ENCODE results near the gene PXDN.
"Not testable (repeated sequence)": the region's sequence is repeated elsewhere in the genome, so short reads cannot be mapped to it uniquely, and the experiment has no call there.

The PXDN gene

GRCh38 chr2:1731963-1732768, 12.1 kb downstream of the PXDN start:
- H3K9me3 Mint-ChIP-seq, result peaks cover 8% of the 10 kb centered on the region
- no peaks in the 10 kb centered on the region for H3K4me1 Mint-ChIP-seq (ENCODE audit: low read depth)
- no peak overlapping the region for H3K4me3 Mint-ChIP-seq
- H3K27me3 Mint-ChIP-seq, result no peaks in the 10 kb centered on the region
- H3K27ac Mint-ChIP-seq, result no peak overlapping the region
- no peaks in the 10 kb centered on the region for H3K36me3 Mint-ChIP-seq (ENCODE audit: low read depth)
- intact Hi-C loops (cut with micrococcal nuclease), result no loop called here

GRCh38 chr2:1731447-1731962, 12.8 kb downstream of the PXDN start:
- Mint-ChIP-seq H3K27ac (no peak overlapping the region), H3K9me3 (peaks cover 8% of the 10 kb centered on the region), H3K4me3 (no peak overlapping the region), H3K27me3 (no peaks in the 10 kb centered on the region), H3K36me3 (ENCODE audit: low read depth) (no peaks in the 10 kb centered on the region), H3K4me1 (ENCODE audit: low read depth) (no peaks in the 10 kb centered on the region)
- intact Hi-C loops (cut with micrococcal nuclease), result no loop called here

- intact Hi-C loops (cut with micrococcal nuclease), result no loop called here
- Mint-ChIP-seq H3K36me3 (ENCODE audit: low read depth) (no peaks in the 10 kb centered on the region), H3K27me3 (no peaks in the 10 kb centered on the region), H3K9me3 (peaks cover 7% of the 10 kb centered on the region), H3K27ac (no peak overlapping the region), H3K4me1 (ENCODE audit: low read depth) (no peaks in the 10 kb centered on the region), H3K4me3 (no peak overlapping the region)
These were observed 14.0 kb downstream of the PXDN start for GRCh38 chr2:1730015-1730927.

DNA sequence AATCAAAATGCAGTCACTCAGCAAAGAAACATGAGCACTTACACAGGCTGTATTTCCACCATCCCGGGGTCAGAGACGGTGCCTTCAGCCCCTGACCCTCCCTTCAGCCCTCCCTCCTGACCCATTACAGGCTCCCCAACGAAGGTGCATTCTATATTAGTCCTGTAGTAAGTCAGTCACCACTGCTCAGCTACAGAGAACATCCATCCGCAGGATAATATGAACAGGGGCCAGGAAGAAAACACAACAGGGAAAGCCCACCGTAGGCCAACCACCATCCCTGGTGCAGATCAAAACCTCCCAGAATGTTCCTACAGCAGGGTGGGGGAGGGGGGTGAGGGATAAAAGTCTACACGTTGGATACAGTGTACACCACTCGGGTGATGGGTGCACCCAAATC, 15.1 kb downstream of the PXDN start:
- H3K4me1 Mint-ChIP-seq (ENCODE audit: low read depth), result no peaks in the 10 kb centered on the region
- no peaks in the 10 kb centered on the region for H3K36me3 Mint-ChIP-seq (ENCODE audit: low read depth)
- no peaks in the 10 kb centered on the region for H3K27me3 Mint-ChIP-seq
- H3K9me3 Mint-ChIP-seq, result no peaks in the 10 kb centered on the region
- H3K4me3 Mint-ChIP-seq, result no peak overlapping the region
- intact Hi-C loops (cut with micrococcal nuclease), result no loop called here
- H3K27ac Mint-ChIP-seq, result no peak overlapping the region

GRCh38 chr2:1728821-1729220, 15.5 kb downstream of the PXDN start:
- no peak overlapping the region for H3K4me3 Mint-ChIP-seq
- no peaks in the 10 kb centered on the region for H3K36me3 Mint-ChIP-seq (ENCODE audit: low read depth)
- H3K27me3 Mint-ChIP-seq, result no peaks in the 10 kb centered on the region
- intact Hi-C loops (cut with micrococcal nuclease), result no loop called here
- no peak overlapping the region for H3K27ac Mint-ChIP-seq
- H3K4me1 Mint-ChIP-seq (ENCODE audit: low read depth), result no peaks in the 10 kb centered on the region
- no peaks in the 10 kb centered on the region for H3K9me3 Mint-ChIP-seq

DNA sequence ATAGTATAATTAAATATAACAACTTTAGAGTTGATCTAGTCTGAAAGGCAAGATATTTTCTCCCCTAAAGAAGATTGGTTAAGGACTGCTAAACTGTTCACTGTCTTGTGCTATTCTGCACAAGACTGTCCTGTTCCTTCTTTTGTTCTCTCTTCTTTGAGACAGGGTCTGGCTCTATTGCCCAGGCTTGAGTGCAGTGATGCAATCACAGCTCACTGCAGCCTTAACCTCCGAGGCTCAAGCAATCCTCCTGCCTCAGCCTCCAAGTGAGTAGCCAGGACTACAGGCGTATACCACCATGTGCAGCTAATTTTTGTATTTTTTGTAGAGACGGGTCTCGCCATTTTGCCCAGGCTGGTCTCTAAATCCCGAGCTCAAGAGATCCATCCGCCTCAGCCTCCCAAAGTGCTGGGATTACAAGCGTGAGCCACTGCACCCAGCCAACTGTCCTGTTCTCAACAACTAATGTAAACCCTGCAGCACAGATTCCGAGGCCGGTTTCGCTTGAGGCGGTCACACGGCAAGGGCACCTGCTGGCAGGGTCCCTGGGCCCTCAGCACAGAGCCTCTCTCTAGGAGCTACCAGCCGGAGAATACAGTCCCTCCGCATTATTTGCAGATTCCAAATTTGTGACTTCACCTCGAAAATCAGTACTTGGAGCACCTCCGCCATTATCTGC, 16.4 kb downstream of the PXDN start:
- Mint-ChIP-seq H3K4me1 (ENCODE audit: low read depth) (no peaks in the 10 kb centered on the region), H3K27me3 (no peaks in the 10 kb centered on the region), H3K36me3 (ENCODE audit: low read depth) (no peaks in the 10 kb centered on the region), H3K27ac (no peak overlapping the region), H3K4me3 (no peak overlapping the region), H3K9me3 (no peaks in the 10 kb centered on the region)
- intact Hi-C loops (cut with micrococcal nuclease), result no loop called here

DNA sequence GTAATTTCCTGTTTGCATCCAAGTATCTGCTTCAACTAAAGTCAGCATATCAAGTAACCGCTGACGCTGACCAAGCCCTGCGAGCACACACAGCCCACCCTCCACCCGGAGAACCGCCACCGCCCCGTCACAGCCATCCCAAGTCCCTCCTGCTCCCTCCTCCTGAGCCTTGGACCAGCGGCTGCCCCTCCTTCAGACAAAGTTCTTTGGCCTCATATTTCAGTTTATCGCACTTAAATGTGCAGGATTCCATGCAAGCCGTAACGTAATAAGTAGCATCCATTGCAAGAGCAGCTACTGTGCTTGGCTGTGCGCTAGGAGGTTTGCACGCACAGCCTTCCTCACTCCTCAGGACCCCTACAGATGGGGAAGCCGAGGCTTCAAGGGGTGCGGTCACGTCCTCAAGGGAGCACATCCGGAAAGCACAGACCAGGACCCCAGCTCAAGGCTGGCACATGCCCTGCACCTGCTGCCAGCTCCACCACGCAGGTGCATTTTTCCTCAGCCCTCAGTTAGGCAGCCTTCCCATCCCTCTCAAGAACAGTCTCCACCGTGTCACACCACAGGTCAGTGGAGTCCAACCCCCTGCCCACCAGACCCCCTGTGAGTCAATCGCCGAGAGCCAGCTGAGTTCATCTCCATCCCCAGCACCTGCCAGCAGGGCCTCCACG, 17.1 kb downstream of the PXDN start:
- H3K9me3 Mint-ChIP-seq, result no peaks in the 10 kb centered on the region
- intact Hi-C loops (cut with micrococcal nuclease), result no loop called here
- no peaks in the 10 kb centered on the region for H3K4me1 Mint-ChIP-seq (ENCODE audit: low read depth)
- H3K27me3 Mint-ChIP-seq, result no peaks in the 10 kb centered on the region
- no peak overlapping the region for H3K4me3 Mint-ChIP-seq
- no peak overlapping the region for H3K27ac Mint-ChIP-seq
- H3K36me3 Mint-ChIP-seq (ENCODE audit: low read depth), result no peaks in the 10 kb centered on the region

DNA sequence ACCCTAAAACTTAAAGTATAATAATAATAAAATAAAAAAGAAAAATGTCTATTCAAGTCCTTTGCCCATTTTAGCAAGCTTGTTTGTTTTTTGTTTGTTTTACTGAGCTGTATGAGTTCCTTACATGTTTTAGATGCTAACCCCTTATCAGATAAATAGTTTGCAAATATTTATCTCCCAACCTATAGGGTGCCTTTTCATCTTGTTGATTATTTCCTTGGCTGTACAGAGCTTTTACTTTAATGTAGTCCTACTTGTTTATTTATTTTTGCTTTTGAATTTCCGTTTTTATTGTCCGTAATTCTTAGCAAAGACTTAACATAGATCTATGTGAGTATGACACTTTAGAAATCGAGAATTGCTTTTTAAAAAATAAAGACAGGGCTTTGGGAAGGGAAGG, 17.8 kb downstream of the PXDN start:
- Mint-ChIP-seq H3K27me3 (no peaks in the 10 kb centered on the region), H3K4me1 (ENCODE audit: low read depth) (no peaks in the 10 kb centered on the region), H3K36me3 (ENCODE audit: low read depth) (no peaks in the 10 kb centered on the region), H3K4me3 (no peak overlapping the region), H3K27ac (no peak overlapping the region), H3K9me3 (no peaks in the 10 kb centered on the region)
- intact Hi-C loops (cut with micrococcal nuclease), result no loop called here

DNA sequence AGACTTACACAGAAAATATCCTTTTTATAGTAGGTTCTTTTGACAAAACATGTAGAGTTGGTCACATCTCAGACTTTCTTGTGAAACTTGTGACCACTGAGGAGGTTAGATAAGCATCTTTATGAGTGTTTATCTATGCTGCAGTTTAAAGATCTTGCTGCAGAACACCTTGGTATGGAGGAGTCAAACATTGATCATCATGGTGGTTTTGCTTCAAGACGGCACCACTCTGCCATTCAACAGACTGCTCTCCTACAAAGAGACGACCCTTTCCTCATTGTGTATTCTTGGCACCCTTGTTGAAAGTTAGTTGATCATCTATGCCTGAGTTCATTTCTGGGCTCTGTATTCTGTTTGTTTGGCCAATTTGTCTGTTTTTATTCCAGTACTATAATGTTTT, 20.0 kb downstream of the PXDN start:
- intact Hi-C loops (cut with micrococcal nuclease); H3K36me3 Mint-ChIP-seq (ENCODE audit: low read depth); H3K4me1 Mint-ChIP-seq (ENCODE audit: low read depth); H3K9me3 Mint-ChIP-seq; H3K27me3 Mint-ChIP-seq; H3K27ac Mint-ChIP-seq; H3K4me3 Mint-ChIP-seq: not testable (repeated sequence)

DNA sequence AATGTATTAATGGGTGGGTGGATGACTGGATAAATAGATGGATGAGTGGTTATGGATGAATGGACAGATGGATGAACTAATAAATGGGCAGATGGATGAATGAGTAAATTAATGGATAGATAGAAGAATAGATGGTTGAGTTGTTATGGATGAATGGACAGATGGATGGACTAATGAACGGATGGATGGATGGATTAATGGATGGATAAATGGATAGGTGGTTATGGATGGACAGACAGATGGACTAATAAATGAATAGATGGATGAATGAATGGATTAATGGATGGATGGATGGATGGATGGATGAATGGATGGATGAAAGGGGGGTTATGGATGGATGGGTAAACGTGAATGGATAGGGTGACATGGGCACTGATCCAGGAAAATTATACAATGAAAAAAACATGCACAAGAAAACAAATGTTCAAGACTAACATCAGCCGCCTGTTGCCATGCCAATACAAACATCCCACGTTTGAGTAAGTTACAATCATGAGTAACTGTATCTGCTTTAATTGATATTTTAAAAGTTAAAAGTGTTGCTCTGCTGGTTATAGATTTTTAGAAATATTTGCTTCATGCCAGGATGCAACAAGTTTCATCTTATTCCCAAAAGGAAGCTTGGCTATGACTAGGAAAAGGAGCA, 20.8 kb downstream of the PXDN start:
- Mint-ChIP-seq H3K9me3 (peaks cover 1% of the 10 kb centered on the region), H3K36me3 (ENCODE audit: low read depth) (no peaks in the 10 kb centered on the region), H3K4me1 (ENCODE audit: low read depth) (no peaks in the 10 kb centered on the region), H3K4me3 (no peak overlapping the region), H3K27me3 (no peaks in the 10 kb centered on the region), H3K27ac (no peak overlapping the region)
- intact Hi-C loops (cut with micrococcal nuclease), result no loop called here

- no peak overlapping the region for H3K27ac Mint-ChIP-seq
- intact Hi-C loops (cut with micrococcal nuclease), result no loop called here
- peaks cover 10% of the 10 kb centered on the region for H3K9me3 Mint-ChIP-seq
- H3K36me3 Mint-ChIP-seq (ENCODE audit: low read depth), result no peaks in the 10 kb centered on the region
- no peak overlapping the region for H3K4me3 Mint-ChIP-seq
- no peaks in the 10 kb centered on the region for H3K4me1 Mint-ChIP-seq (ENCODE audit: low read depth)
- H3K27me3 Mint-ChIP-seq, result no peaks in the 10 kb centered on the region
These were observed 21.6 kb downstream of the PXDN start for GRCh38 chr2:1722692-1723091.

GRCh38 chr2:1721706-1722646, 22.3 kb downstream of the PXDN start:
- Mint-ChIP-seq H3K27ac (no peak overlapping the region), H3K36me3 (ENCODE audit: low read depth) (no peaks in the 10 kb centered on the region), H3K27me3 (no peaks in the 10 kb centered on the region), H3K4me1 (ENCODE audit: low read depth) (no peaks in the 10 kb centered on the region), H3K4me3 (no peak overlapping the region), H3K9me3 (peaks cover 12% of the 10 kb centered on the region)
- intact Hi-C loops (cut with micrococcal nuclease), result no loop called here

Measured in dendritic cell treated with granulocyte-macrophage colony-stimulating factor and Interleukin-4, amounts not matched to agents 40 ng/mL and 50 ng/mL, for 4 days (primary cell).